ENCODE data around the gene CATSPERE.
"Not testable (repeated sequence)": the region's sequence is repeated elsewhere in the genome, so short reads cannot be mapped to it uniquely, and the experiment has no call there.

CATSPERE gene

GRCh38 chr1:244552336-244552735 is 91.3 kb downstream of the CATSPERE start:
- no peak for DNase-seq

- no peak for DNase-seq
Measured at GRCh38 chr1:244556263-244556662, 95.2 kb downstream of the CATSPERE start.

GRCh38 chr1:244557565-244557964 is 96.5 kb downstream of the CATSPERE start:
- no peak for DNase-seq

DNA sequence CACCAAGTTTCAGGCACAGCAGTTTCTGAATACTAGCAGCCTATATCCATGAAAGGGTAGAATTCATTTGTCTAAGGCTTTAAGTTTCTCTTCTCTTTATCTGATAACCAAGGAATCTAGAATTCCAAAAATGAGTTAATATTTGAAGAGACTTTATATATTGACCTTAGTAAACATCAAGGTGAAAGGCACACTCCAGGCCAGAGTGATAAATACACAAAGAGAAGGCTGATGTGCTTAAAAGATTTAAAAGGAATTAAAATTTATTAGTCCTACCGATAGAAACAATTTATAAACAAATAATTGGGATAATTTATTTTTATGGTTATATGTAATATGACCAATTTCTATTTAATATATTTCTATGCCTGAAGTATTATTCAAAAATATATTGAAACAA is 98.5 kb downstream of the CATSPERE start:
- DNase-seq = no peak

GRCh38 chr1:244562877-244563276 is 101.8 kb downstream of the CATSPERE start:
- not testable (repeated sequence) for DNase-seq

- no peak for DNase-seq
Measured at GRCh38 chr1:244573768-244574167, 112.7 kb downstream of the CATSPERE start.

DNA sequence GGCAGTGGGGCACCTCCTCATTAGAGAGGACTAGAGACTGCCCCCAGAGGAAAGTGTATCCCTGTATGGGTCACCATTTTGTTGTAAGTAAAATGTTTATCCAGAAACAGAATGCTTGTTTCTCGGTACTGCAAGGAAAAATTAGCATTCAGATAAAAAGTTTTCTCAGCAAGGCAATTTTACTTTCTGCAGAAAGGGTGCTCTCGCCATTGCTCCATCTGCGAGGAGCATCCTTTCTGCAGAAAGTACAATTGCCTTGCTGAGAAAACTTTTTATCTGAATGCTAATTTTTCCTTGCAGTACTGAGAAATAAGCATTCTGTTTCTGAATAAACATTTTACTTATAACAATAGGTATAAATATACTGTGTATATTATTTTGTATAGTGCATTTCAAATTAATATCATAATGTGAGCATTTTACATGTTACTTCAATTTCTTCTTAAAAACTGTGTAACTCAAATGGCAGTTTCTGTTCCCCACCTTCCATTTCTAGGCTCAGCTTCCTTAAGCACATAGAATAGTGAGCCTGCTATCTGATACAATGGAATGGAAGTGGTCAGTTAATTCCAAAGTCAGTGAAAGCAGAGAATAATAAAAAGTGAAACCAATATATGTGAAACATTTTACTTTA is 115.3 kb downstream of the CATSPERE start:
- no peak for DNase-seq

DNA sequence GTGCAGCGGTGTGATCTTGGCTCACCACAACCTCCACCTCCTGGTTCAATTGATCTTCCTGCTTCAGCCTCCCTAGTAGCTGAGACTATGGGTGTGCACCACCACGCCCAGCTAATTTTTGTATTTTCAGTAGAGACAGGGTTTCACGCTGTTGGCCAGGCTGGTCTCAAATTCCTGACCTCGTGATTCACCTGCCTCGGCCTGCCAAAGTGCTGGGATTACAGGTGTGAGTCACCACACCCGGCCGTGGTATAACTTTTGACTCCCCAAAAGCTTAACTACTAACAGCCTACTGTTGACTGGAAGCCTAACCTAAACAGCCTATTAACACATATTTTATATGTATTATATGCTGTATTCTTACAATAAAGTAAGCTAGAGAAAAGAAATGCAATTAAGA is 117.1 kb downstream of the CATSPERE start:
- DNase-seq = not testable (repeated sequence)

DNA sequence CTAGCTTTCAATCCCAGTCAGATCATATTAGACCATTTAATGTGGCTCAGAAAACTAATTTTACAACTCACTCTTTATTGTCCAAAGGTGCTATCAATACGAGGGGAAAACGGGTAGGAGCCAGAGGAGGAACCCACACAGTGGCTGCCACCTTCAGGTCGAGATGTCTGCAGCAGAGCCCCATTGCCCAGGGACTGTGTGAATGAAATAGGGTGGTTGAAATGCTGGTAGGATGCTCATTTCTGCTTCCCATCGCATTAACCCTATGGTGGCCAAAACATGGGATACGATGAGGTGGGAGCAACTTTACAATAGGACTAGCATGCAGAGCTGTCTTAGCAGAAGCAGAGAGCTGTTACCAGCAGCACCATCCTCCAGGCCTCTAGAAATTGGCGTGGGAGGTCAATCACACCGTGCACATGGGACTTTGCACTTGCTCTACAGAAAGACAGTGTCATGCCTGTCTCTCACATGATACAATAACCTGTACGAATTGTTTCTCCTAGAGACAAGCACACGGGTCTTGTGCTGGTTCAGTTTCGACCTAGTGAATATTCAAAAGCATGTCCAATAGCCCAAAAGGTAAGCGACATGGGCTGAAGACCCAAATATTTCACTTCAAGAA is 122.4 kb downstream of the CATSPERE start:
- DNase-seq = no peak

- no peak for DNase-seq
Measured at GRCh38 chr1:244585867-244586266, 124.8 kb downstream of the CATSPERE start.

DNA sequence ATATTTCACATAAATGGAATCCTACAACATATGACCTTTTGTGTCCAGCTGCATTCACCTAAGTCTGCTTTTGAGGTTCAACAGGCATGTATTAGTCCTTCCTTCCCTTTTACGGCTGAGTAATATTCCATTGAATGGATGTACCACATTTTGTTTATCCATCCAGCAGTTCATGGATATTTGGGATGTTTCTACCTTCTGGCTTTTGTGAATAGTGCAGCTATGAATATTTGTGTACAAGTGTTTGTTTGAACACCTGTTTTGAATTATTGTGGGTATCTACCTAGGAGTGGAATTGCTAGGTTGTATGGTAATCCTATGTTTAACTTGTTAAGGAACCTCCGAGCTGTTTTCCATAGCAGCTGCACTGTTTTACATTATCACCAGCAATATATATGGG is 129.6 kb downstream of the CATSPERE start:
- no peak for DNase-seq

DNA sequence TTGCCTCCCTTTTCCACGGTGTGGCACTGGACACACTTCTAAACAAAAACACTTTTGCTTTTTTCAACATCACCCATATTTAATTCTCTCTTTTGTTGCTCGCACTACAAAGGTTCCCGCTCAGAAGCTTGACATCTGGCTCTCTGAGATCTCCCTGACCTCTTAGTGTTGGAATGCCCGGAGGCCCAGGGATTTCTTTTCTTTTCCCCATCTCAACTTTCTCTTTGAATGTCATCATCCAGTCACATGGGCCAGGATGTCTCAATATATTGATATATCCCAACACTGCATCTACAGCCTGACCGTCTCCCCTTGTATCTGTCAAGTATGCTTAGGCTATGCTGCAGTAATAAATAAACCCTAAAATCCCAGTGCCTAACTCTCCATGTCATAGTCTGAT is 137.5 kb downstream of the CATSPERE start:
- DNase-seq = no peak

- DNase-seq = peak; percentile 42
Measured at GRCh38 chr1:244599937-244600350, 138.9 kb downstream of the CATSPERE start.

GRCh38 chr1:244601336-244601735 is 140.3 kb downstream of the CATSPERE start:
- no peak for DNase-seq

DNA sequence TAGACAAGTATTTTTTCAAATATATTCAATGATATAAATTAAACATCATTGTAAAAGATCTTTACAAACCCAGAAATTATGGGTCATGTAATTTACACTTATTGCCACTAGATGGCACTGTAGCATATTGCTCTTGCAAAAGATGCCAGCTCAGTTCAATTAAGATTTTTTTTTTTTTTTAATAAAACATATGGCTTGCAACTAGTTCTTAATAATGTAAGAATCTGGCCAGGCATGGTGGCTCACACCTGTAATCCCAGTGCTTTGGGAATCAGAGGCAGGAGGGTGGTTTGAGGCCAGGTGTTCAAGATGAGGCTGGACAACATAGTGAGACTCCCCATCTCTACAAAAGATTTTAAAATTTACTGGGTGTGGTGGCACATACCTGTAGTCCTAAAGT is 142.4 kb downstream of the CATSPERE start:
- peak; percentile 34 for DNase-seq

DNA sequence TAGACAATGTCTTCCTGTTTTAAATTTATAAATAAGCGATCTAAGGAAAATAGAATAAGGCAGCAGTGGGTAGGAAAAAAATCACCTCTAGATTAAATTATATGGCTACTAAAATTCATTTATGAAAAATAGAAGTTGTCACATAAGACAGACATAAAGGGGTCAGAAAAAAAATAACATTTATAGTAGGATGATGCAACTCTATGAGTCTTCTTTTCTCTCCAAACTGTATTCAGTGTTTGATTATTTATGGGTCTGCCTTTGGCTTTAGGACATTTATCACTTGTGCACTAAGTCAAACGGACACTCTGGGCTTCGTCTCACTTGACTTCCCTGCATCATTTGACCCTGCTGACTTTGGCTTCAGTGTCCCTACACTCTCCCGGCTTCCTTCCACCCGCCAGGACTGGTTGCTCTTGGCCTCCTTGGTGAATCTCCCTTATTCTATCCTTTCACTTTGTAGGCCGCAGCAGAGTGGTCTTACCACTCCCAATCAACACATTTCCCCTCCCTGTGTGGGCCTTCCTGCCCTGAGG is 144.8 kb downstream of the CATSPERE start:
- DNase-seq = no peak

DNA sequence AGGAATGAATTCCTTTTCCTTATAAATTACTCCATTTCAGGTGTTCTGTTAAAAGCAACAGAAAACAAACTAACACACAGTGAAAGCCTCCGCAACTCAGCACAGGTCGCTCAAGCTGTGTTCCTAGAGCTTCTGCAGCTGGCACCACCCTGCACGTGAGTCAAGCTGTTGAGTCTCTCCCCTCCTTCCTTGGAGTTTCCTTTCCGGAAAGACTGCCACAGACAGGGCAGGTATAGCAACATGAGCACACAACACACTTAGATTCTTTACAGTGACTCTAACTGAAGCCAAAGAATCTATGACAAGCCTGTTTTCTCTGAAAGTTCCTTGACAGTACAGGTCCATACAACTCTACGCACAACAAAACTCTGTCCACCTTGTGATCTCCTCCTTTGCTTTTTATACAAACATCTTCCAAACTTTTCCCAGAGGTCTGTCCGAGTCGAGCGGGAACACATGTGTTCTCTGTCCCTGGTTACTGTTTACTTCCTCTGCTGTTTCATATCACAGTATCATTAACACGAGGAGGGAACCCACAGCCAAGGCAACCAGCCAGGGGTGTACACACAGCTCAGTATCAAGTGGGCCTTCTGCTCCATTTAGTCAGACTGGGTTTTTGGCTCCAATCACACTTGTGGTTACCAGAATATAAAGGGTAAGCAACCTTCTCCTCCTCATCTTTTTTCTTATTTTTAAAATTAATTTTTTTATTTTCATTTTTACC is 153.2 kb downstream of the CATSPERE start:
- DNase-seq = no peak

DNA sequence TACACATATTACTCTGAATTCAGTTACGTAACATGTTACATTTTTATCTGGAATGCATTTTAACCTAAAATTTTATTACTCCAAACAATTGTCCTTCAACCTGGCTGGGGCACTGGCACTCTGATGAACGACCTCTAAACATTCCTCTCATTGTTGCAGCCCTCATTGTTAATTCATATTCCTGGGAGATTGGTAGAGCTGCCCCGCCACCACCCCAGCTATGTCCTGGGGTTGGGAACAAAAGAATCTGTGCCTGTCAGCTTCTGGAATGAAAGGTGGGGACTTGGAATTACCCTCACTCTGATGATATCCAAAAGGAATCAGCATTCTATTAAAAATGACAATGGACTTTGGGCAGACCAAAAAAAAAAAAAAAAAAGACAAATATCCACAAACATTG is 153.8 kb downstream of the CATSPERE start:
- no peak for DNase-seq

- DNase-seq = no peak
Measured at GRCh38 chr1:244615301-244615700, 154.2 kb downstream of the CATSPERE start.

GRCh38 chr1:244626709-244627108 is 165.6 kb downstream of the CATSPERE start:
- DNase-seq = no peak

DNA sequence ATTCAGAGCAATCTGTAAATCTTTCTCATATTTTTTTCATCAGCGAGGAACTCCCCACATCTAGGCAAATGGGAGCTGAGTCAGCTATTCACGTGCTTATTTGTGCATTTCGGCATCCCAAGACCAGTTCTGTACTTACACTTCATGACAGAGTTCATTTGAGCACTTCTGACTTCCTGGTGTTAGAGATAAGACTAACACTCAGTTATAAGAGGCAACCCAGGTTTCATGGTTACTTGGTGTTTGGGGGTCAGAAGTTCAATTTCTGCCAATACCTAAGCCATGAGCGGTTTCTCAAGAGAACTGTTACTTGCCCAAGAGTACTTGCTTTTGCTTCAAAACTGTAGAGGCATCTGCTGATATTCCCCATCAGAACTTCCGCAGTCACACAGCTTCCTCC is 167.7 kb downstream of the CATSPERE start:
- DNase-seq = no peak

- DNase-seq = no peak
Measured at GRCh38 chr1:244633140-244633539, 172.1 kb downstream of the CATSPERE start.

GRCh38 chr1:244634546-244634945 is 173.5 kb downstream of the CATSPERE start:
- DNase-seq = no peak

Measured in central memory CD4-positive, alpha-beta T cell (primary cell).